Neuronal stem cell (in vitro differentiated cells): ENCODE results near the gene NUMBL.

Source experiments
- DNase-seq: peaks from one replicate; pipeline ENCODE4 v3.0.0-alpha.2; 2013; ENCODE audit warnings: low spot score
- H2AFZ ChIP-seq: one replicate; pipeline ENCODE4 v1.6.1; 2013; ENCODE audit warnings: mild to moderate bottlenecking, low read length, inconsistent platforms
- H2AK5ac ChIP-seq: 2 replicates; pipeline ENCODE4 v1.6.1; 2013; ENCODE audit warnings: low read depth, mild to moderate bottlenecking, inconsistent platforms, low read length, moderate library complexity, mixed read lengths
- H2BK120ac ChIP-seq: 2 replicates; pipeline ENCODE4 v1.6.1; 2013; ENCODE audit warnings: low read depth, mild to moderate bottlenecking, inconsistent platforms, low read length, moderate library complexity, mixed read lengths
- H2BK12ac ChIP-seq: one replicate; pipeline ENCODE4 v1.6.1; 2013; ENCODE audit warnings: low read length, inconsistent platforms
- H2BK15ac ChIP-seq: 2 replicates; pipeline ENCODE4 v1.6.1; 2013; ENCODE audit warnings: mild to moderate bottlenecking, low read length, inconsistent platforms, mixed read lengths
- H2BK5ac ChIP-seq: one replicate; pipeline ENCODE4 v1.6.1; 2013; ENCODE audit warnings: inconsistent platforms, mild to moderate bottlenecking, low read length, moderate library complexity
- H3K14ac ChIP-seq: one replicate; pipeline ENCODE4 v1.6.1; 2013; ENCODE audit warnings: low read length, inconsistent platforms
- H3K18ac ChIP-seq: 2 replicates; pipeline ENCODE4 v1.6.1; 2013; ENCODE audit warnings: low read length, inconsistent platforms
- H3K23ac ChIP-seq: 2 replicates; pipeline ENCODE4 v1.6.1; 2013; ENCODE audit warnings: low read depth, mild to moderate bottlenecking, mixed read lengths, low read length, inconsistent platforms; ENCODE audit not compliant: poor library complexity
- H3K27ac ChIP-seq: replicated peaks from 3 replicates; pipeline ENCODE4 v1.5.1; 2013; ENCODE audit warnings: low read length, inconsistent platforms
- H3K27me3 ChIP-seq, 3 experiments: 2 replicates each; pipeline ENCODE4 v1.6.1; 2013; ENCODE audit warnings: low read length in 3 of 3, mild to moderate bottlenecking in 2 of 3, inconsistent platforms in 1 of 3, low read depth in 1 of 3, mixed read lengths in 1 of 3, moderate library complexity in 1 of 3; ENCODE audit not compliant: control insufficient read depth in 3 of 3, insufficient read depth in 3 of 3
- H3K36me3 ChIP-seq, 2 donors: replicated peaks in 1 of 2; 2 replicates each; pipeline ENCODE4 v1.6.1; 2013; ENCODE audit warnings: low read length in 2 of 2; ENCODE audit not compliant: control insufficient read depth in 2 of 2, insufficient read depth in 2 of 2
- H3K4ac ChIP-seq: 2 replicates; pipeline ENCODE4 v1.6.1; 2013; ENCODE audit warnings: inconsistent platforms, mild to moderate bottlenecking, low read length, moderate library complexity
- H3K4me1 ChIP-seq, 2 donors: 1 replicate in 1 of 2; 2 replicates in 1 of 2; pipeline ENCODE4 v1.6.1; 2013; ENCODE audit warnings: low read length in 2 of 2, low read depth in 1 of 2; ENCODE audit not compliant: control insufficient read depth in 2 of 2, insufficient read depth in 1 of 2
- H3K4me2 ChIP-seq: one replicate; pipeline ENCODE4 v1.6.1; 2013; ENCODE audit warnings: mild to moderate bottlenecking, low read length, inconsistent platforms; ENCODE audit not compliant: insufficient read depth, poor library complexity, severe bottlenecking
- H3K4me3 ChIP-seq, 2 donors: 2 replicates each; pipeline ENCODE4 v1.5.1; 2013; ENCODE audit warnings: low read length in 2 of 2, mild to moderate bottlenecking in 2 of 2, inconsistent platforms in 1 of 2, moderate library complexity in 1 of 2
- H3K79me1 ChIP-seq: one replicate; pipeline ENCODE4 v1.6.1; 2013; ENCODE audit warnings: low read depth, mild to moderate bottlenecking, inconsistent platforms, low read length, moderate library complexity
- H3K9ac ChIP-seq: one replicate; pipeline ENCODE4 v1.6.1; 2013; ENCODE audit warnings: mild to moderate bottlenecking, low read depth, low read length, inconsistent platforms; ENCODE audit not compliant: poor library complexity
- H3K9me3 ChIP-seq, 2 donors: replicated peaks in 1 of 2; 2 replicates each; pipeline versions ENCODE3 to v1.6.1; 2013; ENCODE audit warnings: low read length in 2 of 2, mild to moderate bottlenecking in 2 of 2, inconsistent platforms in 1 of 2, low read depth in 1 of 2, mixed read lengths in 1 of 2, moderate library complexity in 1 of 2; ENCODE audit not compliant: control insufficient read depth in 2 of 2, insufficient read depth in 1 of 2
- H4K8ac ChIP-seq: one replicate; pipeline ENCODE4 v1.6.1; 2013; ENCODE audit warnings: low read depth, mild to moderate bottlenecking, inconsistent platforms, low read length, moderate library complexity
- H4K91ac ChIP-seq: one replicate; pipeline ENCODE4 v1.6.1; 2013; ENCODE audit warnings: low read length, low read depth, mild to moderate bottlenecking, inconsistent platforms; ENCODE audit not compliant: poor library complexity
- WGBS, 2 donors: extraction: QIAGEN DNeasy Blood & Tissue Kit; methylation state at CpG; one replicate each; pipeline ENCODE4 v1.1.7; 2013; ENCODE audit warnings: missing lambda C conversion rate in 2 of 2, mixed read lengths in 1 of 2; ENCODE audit not compliant: insufficient read length in 2 of 2, insufficient replicate concordance in 1 of 2; ENCODE audit errors: extremely low coverage in 2 of 2; 5-methylcytosine and 5-hydroxymethylcytosine counted together

NUMBL gene

DNA sequence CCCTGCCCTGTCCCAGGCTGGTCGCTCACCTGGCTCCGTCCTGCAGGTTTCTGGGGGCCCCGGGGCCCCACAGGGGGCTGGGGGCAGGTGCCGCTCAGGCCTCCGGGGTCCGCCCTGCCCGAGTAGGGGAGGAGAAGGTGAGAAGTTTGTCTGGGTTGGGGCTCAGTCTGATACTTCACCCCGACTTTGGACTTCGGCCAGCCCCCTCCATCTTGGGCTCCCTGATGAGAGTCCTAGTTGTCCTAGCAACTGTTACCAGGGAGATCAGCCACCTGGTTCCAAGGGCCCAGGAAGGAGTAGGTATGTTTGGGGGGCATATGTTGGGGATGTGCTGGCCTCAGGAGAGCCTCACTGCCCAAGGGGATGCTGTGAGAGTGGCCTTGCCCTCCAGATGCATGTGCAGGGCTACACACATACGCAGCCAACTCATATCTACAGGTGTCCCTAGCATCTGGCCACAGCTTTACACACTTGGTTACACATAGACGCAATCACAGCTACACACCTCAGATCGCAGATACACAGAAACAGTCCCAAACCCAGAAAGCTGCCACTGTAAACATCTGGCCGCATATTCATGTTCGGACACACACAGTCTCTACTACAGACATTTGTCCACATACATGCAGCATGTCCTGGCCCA lies 3.4 kb downstream of the NUMBL start:
- H4K8ac ChIP-seq = no peak overlapping the region
- no peak overlapping the region for H3K27ac ChIP-seq
- H2BK5ac ChIP-seq = no peak overlapping the region
- WGBS, 2 donors = no CpG with 5 or more reads among the region's 14 CpGs
- H3K27me3 ChIP-seq = no peaks in the 10 kb centered on the region
- no peak overlapping the region for H3K18ac ChIP-seq
- no peak overlapping the region for H3K23ac ChIP-seq
- no peak overlapping the region for H3K14ac ChIP-seq
- no peak for DNase-seq
- no peak overlapping the region for H2AFZ ChIP-seq
- no peak overlapping the region for H2AK5ac ChIP-seq
- peaks cover 20 to 22% of the 10 kb centered on the region in 2 donors for H3K4me1 ChIP-seq
- H2BK15ac ChIP-seq = no peak overlapping the region
- H3K36me3 ChIP-seq = peaks cover 30 to 41% of the 10 kb centered on the region in 2 donors
- H2BK120ac ChIP-seq = no peak overlapping the region
- no peak overlapping the region for H3K4ac ChIP-seq
- no peak overlapping the region for H2BK12ac ChIP-seq
- H4K91ac ChIP-seq = no peak overlapping the region
- H3K9me3 ChIP-seq = peaks cover 0 to 1% of the 10 kb centered on the region in 2 donors
- H3K4me2 ChIP-seq = no peak overlapping the region
- no peak overlapping the region for H3K4me3 ChIP-seq
- peaks cover 10% of the 10 kb centered on the region for H3K79me1 ChIP-seq
- H3K9ac ChIP-seq = no peak overlapping the region

GRCh38 chr19:40685563-40685962 lies 4.9 kb downstream of the NUMBL start:
- H2BK120ac ChIP-seq = no peak overlapping the region
- no peak overlapping the region for H4K91ac ChIP-seq
- peaks cover 11% of the 10 kb centered on the region for H3K79me1 ChIP-seq
- no peak overlapping the region for H4K8ac ChIP-seq
- H3K4me3 ChIP-seq = peak overlapping the region in 1 of 2 donors; percentile 49
- no peaks in the 10 kb centered on the region for H3K27me3 ChIP-seq
- H3K4ac ChIP-seq = no peak overlapping the region
- WGBS, 2 donors = no CpG with 5 or more reads among the region's 6 CpGs
- H2BK15ac ChIP-seq = no peak overlapping the region
- no peak overlapping the region for H3K9ac ChIP-seq
- H3K14ac ChIP-seq = no peak overlapping the region
- no peak overlapping the region for H3K4me2 ChIP-seq
- H3K23ac ChIP-seq = no peak overlapping the region
- no peak overlapping the region for H3K27ac ChIP-seq
- H2AFZ ChIP-seq = no peak overlapping the region
- H2BK12ac ChIP-seq = no peak overlapping the region
- H3K18ac ChIP-seq = no peak overlapping the region
- no peak for DNase-seq
- no peak overlapping the region for H2AK5ac ChIP-seq
- H3K36me3 ChIP-seq = peaks cover 37 to 45% of the 10 kb centered on the region in 2 donors
- H3K9me3 ChIP-seq = peaks cover 0 to 1% of the 10 kb centered on the region in 2 donors
- no peak overlapping the region for H2BK5ac ChIP-seq
- peaks cover 12 to 15% of the 10 kb centered on the region in 2 donors for H3K4me1 ChIP-seq

DNA sequence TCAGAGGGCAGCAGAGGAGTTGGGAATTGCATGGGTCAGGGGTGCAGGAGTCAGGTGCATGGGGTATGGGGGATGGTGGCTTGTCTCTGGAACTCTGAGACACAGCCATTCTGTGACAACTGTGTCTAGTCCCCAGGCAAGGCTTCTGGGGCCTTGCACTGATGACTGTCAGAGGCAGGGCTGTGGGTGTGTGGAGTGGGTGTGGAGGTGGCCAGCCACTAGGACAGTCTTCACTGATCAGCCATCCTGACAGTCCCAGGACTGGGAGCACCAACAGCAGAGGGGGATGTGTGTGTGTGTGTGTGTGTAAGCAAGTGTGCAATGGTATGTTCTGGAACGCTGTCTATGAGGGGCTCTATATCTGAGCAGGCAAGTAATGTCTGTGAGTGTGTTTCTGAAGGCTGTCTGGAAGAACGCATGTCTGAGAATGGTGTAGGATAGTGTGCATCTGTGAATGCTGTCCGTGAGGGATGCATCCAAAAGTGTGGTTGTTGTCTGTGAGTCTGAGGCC lies 5.4 kb downstream of the NUMBL start:
- H3K27me3 ChIP-seq = no peaks in the 10 kb centered on the region
- H3K36me3 ChIP-seq = peaks cover 37 to 47% of the 10 kb centered on the region in 2 donors
- WGBS, 2 donors = no CpG with 5 or more reads among the region's 3 CpGs
- no peak overlapping the region for H4K8ac ChIP-seq
- no peak overlapping the region for H3K4ac ChIP-seq
- no peak overlapping the region for H2BK120ac ChIP-seq
- H3K18ac ChIP-seq = no peak overlapping the region
- H2AK5ac ChIP-seq = no peak overlapping the region
- peaks cover 12 to 15% of the 10 kb centered on the region in 2 donors for H3K4me1 ChIP-seq
- H2AFZ ChIP-seq = no peak overlapping the region
- peaks cover 11% of the 10 kb centered on the region for H3K79me1 ChIP-seq
- H2BK15ac ChIP-seq = no peak overlapping the region
- no peak overlapping the region for H3K23ac ChIP-seq
- no peak overlapping the region for H3K27ac ChIP-seq
- H4K91ac ChIP-seq = no peak overlapping the region
- H3K4me3 ChIP-seq = peak overlapping the region in 1 of 2 donors; percentile 49
- no peak overlapping the region for H3K4me2 ChIP-seq
- H2BK12ac ChIP-seq = no peak overlapping the region
- DNase-seq = no peak
- H2BK5ac ChIP-seq = no peak overlapping the region
- no peak overlapping the region for H3K9ac ChIP-seq
- H3K9me3 ChIP-seq = peaks cover 0 to 1% of the 10 kb centered on the region in 2 donors
- no peak overlapping the region for H3K14ac ChIP-seq

DNA sequence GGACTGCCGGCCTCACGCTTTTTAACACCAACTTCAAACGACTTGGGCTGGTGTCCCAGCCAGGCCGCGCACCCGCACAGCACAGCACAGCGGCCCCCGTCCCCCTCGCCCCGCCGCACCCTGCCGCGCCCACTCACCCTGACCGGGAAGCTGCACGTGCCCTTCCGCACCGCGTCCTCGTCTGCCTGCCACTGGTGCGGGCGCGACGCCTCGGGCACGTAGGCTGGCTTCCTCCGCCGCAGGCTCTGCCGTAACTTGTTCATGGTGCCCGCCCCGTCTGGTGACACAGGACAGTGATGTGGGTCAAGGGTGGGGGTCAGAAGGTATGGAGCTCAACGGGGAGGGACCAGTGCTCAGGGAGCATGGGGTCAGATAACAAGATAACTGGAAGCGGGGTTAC lies 6.2 kb downstream of the NUMBL start:
- WGBS, 2 donors = no CpG with 5 or more reads among the region's 32 CpGs
- no peak overlapping the region for H2AFZ ChIP-seq
- H4K91ac ChIP-seq = no peak overlapping the region
- peak overlapping the region; percentile 41 for H3K18ac ChIP-seq
- H3K9me3 ChIP-seq = peaks cover 0 to 1% of the 10 kb centered on the region in 2 donors
- H3K27ac ChIP-seq = no peak overlapping the region
- H3K27me3 ChIP-seq = no peaks in the 10 kb centered on the region
- H3K79me1 ChIP-seq = peaks cover 7% of the 10 kb centered on the region
- peaks cover 37 to 54% of the 10 kb centered on the region in 2 donors for H3K36me3 ChIP-seq
- H3K4me3 ChIP-seq = no peak overlapping the region
- no peak overlapping the region for H4K8ac ChIP-seq
- H2BK12ac ChIP-seq = no peak overlapping the region
- H3K4me2 ChIP-seq = no peak overlapping the region
- H2AK5ac ChIP-seq = no peak overlapping the region
- no peak overlapping the region for H2BK5ac ChIP-seq
- no peak overlapping the region for H2BK15ac ChIP-seq
- no peak overlapping the region for H2BK120ac ChIP-seq
- H3K4me1 ChIP-seq = peaks cover 4 to 8% of the 10 kb centered on the region in 2 donors
- H3K4ac ChIP-seq = no peak overlapping the region
- DNase-seq = no peak
- H3K23ac ChIP-seq = peak overlapping the region; percentile 87
- H3K14ac ChIP-seq = no peak overlapping the region
- peak overlapping the region; percentile 63 for H3K9ac ChIP-seq
